Tibial nerve (tissue), 4 donors: ENCODE results near the gene SLC30A2. TPM values are rescaled to one million over a fixed set of nuclear protein-coding genes. Genes with fewer than 3 reads are reported as not detected.

Experiments used
- DNase-seq, 2 donors: peaks; one replicate each; pipeline ENCODE4 v3.0.0-alpha.2; 2019; ENCODE audit warnings: low spot score in 2 of 2
- H3K27ac ChIP-seq, 4 donors: fragments of 200-600 bp; sonication (generic) in 3 of 4; one replicate each; pipeline ENCODE4 v1.5.1; 2017 to 2019; ENCODE audit warnings: mild to moderate bottlenecking in 1 of 4
- H3K27me3 ChIP-seq, 2 donors: fragments of 200-600 bp; sonication (generic) in 1 of 2; one replicate each; pipeline versions ENCODE4 v1.5.1 to v1.6.0; 2017 to 2019
- H3K36me3 ChIP-seq, 3 donors: fragments of 200-600 bp; sonication (generic); one replicate each; pipeline ENCODE4 v1.5.1; 2018 to 2019
- H3K4me1 ChIP-seq, 4 donors: fragments of 200-600 bp; sonication (generic) in 3 of 4; one replicate each; pipeline ENCODE4 v1.5.1; 2017 to 2019
- H3K4me3 ChIP-seq, 4 donors: fragments of 200-600 bp; sonication (generic) in 3 of 4; one replicate each; pipeline ENCODE4 v1.5.1; 2017 to 2019; ENCODE audit warnings: mild to moderate bottlenecking in 1 of 4, moderate library complexity in 1 of 4
- H3K9me3 ChIP-seq, 4 donors: fragments of 200-600 bp; sonication (generic) in 3 of 4; one replicate each; pipeline ENCODE4 v1.5.1; 2017 to 2019
- EP300 ChIP-seq, 2 donors: sonication (generic); formaldehyde crosslinking; IDR thresholded peaks; one replicate each; pipeline ENCODE4 v1.6.1; 2017; ENCODE audit warnings: antibody characterized with exemption in 2 of 2, mild to moderate bottlenecking in 1 of 2
- POLR2A ChIP-seq, 2 donors: fragments of 450-650 bp; IDR thresholded peaks; one replicate each; pipeline ENCODE4 v1.6.1; 2017; ENCODE audit warnings: antibody characterized with exemption in 2 of 2, mild to moderate bottlenecking in 2 of 2, moderate library complexity in 2 of 2
- WGBS, 2 donors: methylation state at CpG; one replicate each; pipeline ENCODE4 v1.1.5; 2018; 5-methylcytosine and 5-hydroxymethylcytosine counted together
- total RNA-seq, 4 donors: library from RNA; depleted of rRNA; stranded (reverse); fragments of >200 nt; gene quantifications; one replicate each; pipeline ENCODE4 v1.1.0, GENCODE V29; 2016
- TF ChIP-seq, protein P1 (sequence below), 5 experiments: fragments of 200-600 bp in 3 of 5; fragments of 450-650 bp in 2 of 5; sonication (generic) in 3 of 5; IDR thresholded peaks; one replicate each; pipeline ENCODE4 v1.5.1; 2016 to 2019; ENCODE audit warnings: antibody characterized with exemption in 5 of 5, mild to moderate bottlenecking in 3 of 5, moderate library complexity in 2 of 5

Gene SLC30A2
- total RNA-seq, 4 donors from 2014 or later: not detected

DNA sequence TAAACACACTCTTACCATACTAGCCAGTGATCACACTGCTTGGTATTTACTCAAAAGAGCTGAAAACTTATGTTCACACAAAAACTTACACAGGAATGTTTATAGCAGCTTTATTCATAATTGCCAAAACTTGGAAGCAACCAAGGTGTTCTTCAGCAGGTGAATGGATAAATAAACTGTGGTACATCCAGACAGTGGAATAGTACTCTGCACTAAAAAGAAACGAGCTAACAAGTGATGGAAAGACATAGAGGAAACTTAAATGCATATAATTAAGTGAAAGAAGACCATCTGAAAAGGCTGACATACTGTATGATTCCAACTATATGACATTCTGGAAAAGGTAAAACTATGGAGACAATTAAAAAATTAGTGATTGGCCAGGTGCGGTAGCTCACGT lies 45.0 kb upstream of the SLC30A2 start:
- no peaks in the 10 kb centered on the region for H3K36me3 ChIP-seq
- H3K4me1 ChIP-seq: peaks cover 0 to 16% (median 0%) of the 10 kb centered on the region in 4 donors
- TF ChIP-seq POLR2A (IDR thresholded peaks at IDR 0.05): no peak
- TF ChIP-seq, protein P1, sequence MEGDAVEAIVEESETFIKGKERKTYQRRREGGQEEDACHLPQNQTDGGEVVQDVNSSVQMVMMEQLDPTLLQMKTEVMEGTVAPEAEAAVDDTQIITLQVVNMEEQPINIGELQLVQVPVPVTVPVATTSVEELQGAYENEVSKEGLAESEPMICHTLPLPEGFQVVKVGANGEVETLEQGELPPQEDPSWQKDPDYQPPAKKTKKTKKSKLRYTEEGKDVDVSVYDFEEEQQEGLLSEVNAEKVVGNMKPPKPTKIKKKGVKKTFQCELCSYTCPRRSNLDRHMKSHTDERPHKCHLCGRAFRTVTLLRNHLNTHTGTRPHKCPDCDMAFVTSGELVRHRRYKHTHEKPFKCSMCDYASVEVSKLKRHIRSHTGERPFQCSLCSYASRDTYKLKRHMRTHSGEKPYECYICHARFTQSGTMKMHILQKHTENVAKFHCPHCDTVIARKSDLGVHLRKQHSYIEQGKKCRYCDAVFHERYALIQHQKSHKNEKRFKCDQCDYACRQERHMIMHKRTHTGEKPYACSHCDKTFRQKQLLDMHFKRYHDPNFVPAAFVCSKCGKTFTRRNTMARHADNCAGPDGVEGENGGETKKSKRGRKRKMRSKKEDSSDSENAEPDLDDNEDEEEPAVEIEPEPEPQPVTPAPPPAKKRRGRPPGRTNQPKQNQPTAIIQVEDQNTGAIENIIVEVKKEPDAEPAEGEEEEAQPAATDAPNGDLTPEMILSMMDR (IDR thresholded peaks at IDR 0.05): no peak
- no peak for TF ChIP-seq EP300 (IDR thresholded peaks at IDR 0.05)
- DNase-seq: no peak
- H3K27ac ChIP-seq: no peak overlapping the region
- peaks cover 0 to 4% of the 10 kb centered on the region in 2 donors for H3K27me3 ChIP-seq
- H3K4me3 ChIP-seq: no peak overlapping the region
- H3K9me3 ChIP-seq: no peaks in the 10 kb centered on the region
- WGBS, 2 donors: 85 to 94% methylated on average over 3 of the region's 3 CpGs

DNA sequence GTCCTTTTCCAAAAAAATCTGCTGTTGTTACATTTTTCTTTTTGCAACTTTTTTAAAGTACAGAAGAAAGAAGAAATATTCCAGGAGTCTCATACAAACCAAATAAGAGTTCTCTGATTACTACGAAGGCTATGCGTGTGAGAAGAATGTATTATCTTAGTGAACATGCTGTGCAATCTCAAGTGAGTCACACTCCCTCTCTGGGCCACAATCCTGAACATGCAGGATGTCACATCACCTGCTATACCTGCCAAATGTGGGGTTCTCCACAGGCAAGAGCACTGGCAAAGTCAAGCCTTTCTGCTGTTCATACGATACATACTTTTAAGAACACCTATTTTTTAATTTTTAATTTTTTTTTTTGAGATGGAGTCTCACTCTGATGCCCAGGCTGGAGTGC lies 43.2 kb upstream of the SLC30A2 start:
- Histone ChIP-seq H3K9me3 (no peaks in the 10 kb centered on the region), H3K4me1 (peaks cover 0 to 3% (median 0%) of the 10 kb centered on the region in 4 donors), H3K36me3 (no peaks in the 10 kb centered on the region), H3K4me3 (no peak overlapping the region), H3K27me3 (peaks cover 0 to 10% of the 10 kb centered on the region in 2 donors), H3K27ac (no peak overlapping the region)
- no peak for DNase-seq
- 97% methylated on average over 3 of the region's 3 CpGs for WGBS, 2 donors
- TF ChIP-seq POLR2A (IDR thresholded peaks at IDR 0.05): no peak
- TF ChIP-seq, protein P1 (IDR thresholded peaks at IDR 0.05): no peak
- no peak for TF ChIP-seq EP300 (IDR thresholded peaks at IDR 0.05)

DNA sequence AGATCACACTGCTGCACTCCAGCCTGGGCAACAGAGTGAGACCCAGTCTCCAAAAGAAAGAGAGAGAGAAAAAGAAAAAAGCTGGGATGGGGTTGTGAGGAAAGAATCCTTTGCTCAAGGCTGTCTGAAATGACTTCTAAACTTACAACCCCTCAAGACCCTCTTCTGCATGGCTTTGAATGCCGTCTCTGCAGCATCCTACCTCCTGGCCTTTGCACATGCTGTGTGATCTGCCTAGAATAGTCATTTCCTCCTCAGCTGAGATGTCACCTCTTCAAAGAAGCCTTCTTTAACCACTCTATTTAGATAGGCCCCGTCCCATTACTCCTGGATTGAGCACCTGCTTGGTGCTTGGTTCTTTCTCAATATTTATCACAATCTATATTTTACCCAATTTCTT lies 38.9 kb upstream of the SLC30A2 start:
- Histone ChIP-seq H3K4me3 (no peak overlapping the region), H3K27me3 (peaks cover 0 to 10% of the 10 kb centered on the region in 2 donors), H3K9me3 (no peaks in the 10 kb centered on the region), H3K27ac (no peak overlapping the region), H3K4me1 (no peaks in the 10 kb centered on the region), H3K36me3 (no peaks in the 10 kb centered on the region)
- TF ChIP-seq EP300 (IDR thresholded peaks at IDR 0.05): no peak
- TF ChIP-seq POLR2A (IDR thresholded peaks at IDR 0.05): no peak
- DNase-seq: no peak
- WGBS, 2 donors: 84 to 88% methylated on average over 2 of the region's 2 CpGs

DNA sequence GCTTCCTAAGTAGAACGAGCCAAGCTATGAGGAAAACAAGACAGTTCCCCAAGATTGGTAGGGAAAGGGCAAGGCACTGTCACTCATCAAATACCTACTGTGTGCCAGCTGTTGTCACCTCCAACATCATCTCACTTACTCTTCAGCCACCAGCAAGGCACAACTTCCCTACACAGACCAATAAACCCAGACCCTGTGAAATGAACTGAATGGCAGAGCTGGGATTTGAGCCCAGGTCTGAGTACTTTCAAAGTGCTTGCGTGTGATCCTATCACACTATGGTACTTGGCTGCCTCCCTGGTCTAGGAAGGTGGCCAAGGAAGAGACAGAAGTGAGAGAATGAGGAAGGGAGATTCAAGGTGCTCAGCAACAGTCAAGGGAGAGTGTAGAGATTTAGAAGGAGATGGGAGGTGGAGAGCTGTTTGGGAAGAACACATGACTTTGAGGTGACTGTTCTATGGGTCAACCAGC lies 38.2 kb upstream of the SLC30A2 start:
- Histone ChIP-seq H3K27ac (no peak overlapping the region), H3K36me3 (no peaks in the 10 kb centered on the region), H3K4me3 (no peak overlapping the region), H3K27me3 (peaks cover 0 to 6% of the 10 kb centered on the region in 2 donors), H3K9me3 (no peaks in the 10 kb centered on the region), H3K4me1 (no peaks in the 10 kb centered on the region)
- 69 to 75% methylated on average over 2 of the region's 2 CpGs for WGBS, 2 donors
- TF ChIP-seq POLR2A (IDR thresholded peaks at IDR 0.05) (no peak), EP300 (IDR thresholded peaks at IDR 0.05) (no peak)
- TF ChIP-seq, protein P1 (IDR thresholded peaks at IDR 0.05): no peak
- DNase-seq: no peak

DNA sequence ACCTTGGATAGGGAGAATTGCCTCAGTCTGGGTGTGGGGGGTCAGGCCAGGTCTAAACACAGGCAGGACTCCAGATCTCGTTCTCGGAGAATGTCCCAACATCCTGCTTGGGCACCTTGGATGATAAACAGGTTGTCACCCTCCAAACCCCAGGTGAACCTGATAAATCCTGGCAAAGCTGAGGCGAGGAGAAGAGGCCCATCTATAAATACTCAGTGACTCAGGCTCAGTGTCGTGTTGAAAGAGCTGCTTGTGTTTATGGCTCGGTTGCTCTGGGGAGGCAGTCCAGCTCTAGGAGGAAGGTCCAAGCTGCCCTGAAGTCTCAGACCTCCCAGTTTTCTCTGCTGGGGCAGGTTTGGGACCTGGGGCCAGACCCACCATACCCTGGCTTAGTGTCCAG lies 37.3 kb upstream of the SLC30A2 start:
- no peak for DNase-seq
- Histone ChIP-seq H3K4me1 (no peaks in the 10 kb centered on the region), H3K36me3 (no peaks in the 10 kb centered on the region), H3K27me3 (peaks cover 0 to 6% of the 10 kb centered on the region in 2 donors), H3K9me3 (no peaks in the 10 kb centered on the region), H3K4me3 (no peak overlapping the region), H3K27ac (no peak overlapping the region)
- 45 to 53% methylated on average over 5 of the region's 5 CpGs for WGBS, 2 donors
- TF ChIP-seq POLR2A (IDR thresholded peaks at IDR 0.05) (no peak), EP300 (IDR thresholded peaks at IDR 0.05) (no peak)
- TF ChIP-seq, protein P1 (IDR thresholded peaks at IDR 0.05): no peak

DNA sequence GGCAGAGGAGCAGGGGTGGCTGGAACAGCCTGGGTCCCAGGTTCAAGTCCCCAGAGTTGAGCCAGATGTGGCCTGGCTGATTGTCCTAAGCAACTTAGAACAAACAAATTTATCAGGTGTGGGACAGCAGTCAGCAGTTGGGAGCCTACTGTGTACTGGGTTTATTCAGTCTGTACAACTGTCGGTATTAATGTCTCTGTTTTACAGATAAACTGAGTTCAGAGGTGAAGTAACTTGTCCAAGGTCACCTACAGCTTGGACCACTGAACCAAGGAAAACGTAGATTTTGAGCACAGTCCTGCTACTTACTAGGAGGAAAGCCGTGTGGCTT lies 36.1 kb upstream of the SLC30A2 start:
- Histone ChIP-seq H3K4me1 (no peaks in the 10 kb centered on the region), H3K9me3 (no peaks in the 10 kb centered on the region), H3K27ac (no peak overlapping the region), H3K36me3 (no peaks in the 10 kb centered on the region), H3K27me3 (peaks cover 0 to 6% of the 10 kb centered on the region in 2 donors), H3K4me3 (no peak overlapping the region)
- 76 to 77% methylated on average over 3 of the region's 3 CpGs for whole genome bisulfite sequencing, 2 donors
- DNase-seq: no peak
- no peak for TF ChIP-seq EP300 (IDR thresholded peaks at IDR 0.05)
- TF ChIP-seq, protein P1 (IDR thresholded peaks at IDR 0.05): no peak
- no peak for TF ChIP-seq POLR2A (IDR thresholded peaks at IDR 0.05)
